ENCODE measurements around the gene SMIM41.

SMIM41 gene

GRCh38 chr12:52050758-52051541, 28.6 kb upstream of the SMIM41 start, which contains the start of gene NR4A1:
TSS of gene NR4A1 (plus strand) at chr12:52051442. CDS start at chr12:52054329, 2,887 bp downstream.
- peak; percentile 95 for DNase-seq (ENCODE audit: low read depth)

DNA sequence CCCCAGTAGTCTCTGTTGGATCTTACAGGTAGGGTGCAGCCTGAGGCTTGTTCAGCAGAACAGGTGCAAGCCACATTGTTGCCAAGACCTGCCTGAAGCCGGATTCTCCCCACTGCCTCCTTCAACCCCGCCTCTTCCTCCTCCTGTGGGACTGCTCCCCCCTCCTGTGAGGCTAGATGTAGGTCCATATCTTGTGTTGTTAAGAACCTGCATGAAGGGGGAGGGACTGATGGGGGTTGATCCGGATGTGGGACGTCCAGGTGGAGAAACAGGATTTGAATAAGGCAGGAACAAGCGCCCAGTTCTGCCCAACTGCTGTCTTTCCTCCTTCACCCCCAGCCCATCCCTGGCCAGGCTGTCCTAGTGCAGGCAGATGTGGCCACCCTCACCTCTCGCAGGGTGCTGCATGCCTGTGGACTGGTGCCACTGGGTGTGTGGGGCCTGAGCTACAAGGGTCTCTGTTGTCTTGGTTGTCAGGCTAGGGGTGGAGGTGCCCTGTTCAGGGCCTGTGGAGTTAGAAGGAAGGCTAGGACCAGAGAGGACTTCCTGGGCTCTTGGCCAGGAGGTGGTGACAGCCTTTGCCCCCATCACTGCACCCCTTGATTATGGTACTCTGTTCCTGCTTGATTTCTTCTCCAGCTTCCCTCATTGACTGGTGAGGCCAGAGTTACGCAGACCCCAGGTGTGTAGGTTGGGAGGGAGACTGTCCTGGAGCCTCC, 26.9 kb upstream of the SMIM41 start:
- DNase-seq (ENCODE audit: low read depth): no peak

DNA sequence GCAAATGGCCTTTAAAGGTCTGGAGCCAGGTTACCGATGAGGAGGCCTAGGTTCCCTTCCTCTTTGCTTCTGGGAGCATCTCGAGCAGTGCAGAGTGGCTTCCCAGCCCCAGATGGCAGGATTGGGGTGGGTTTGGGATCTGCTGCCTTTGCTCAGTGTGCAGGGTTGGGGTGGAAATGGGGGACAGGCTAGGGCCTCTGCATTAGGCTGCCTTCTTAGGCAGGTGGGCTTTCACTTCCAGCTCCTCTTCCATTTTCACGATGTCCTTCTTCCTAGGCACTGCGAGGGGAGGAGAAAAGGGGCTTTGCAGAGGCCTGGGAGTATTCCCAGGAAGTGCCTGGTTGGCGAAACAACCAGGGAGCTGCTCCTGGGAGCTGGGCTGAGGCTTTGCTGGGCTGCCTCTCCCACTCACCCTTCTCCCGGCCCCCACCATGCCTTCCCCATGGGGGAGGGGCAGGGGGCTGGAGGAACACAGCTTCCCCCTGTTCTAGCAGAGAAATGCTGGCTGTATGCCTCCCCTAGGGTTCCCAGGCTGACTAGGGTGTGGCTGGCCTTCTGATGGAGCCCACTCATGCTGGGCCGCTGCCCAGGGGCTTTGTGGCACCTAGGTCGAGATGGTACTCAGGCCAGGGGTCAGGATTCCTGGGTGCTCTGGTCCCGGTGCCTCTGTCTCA, 25.8 kb upstream of the SMIM41 start:
- DNase-seq (ENCODE audit: low read depth): no peak

DNA sequence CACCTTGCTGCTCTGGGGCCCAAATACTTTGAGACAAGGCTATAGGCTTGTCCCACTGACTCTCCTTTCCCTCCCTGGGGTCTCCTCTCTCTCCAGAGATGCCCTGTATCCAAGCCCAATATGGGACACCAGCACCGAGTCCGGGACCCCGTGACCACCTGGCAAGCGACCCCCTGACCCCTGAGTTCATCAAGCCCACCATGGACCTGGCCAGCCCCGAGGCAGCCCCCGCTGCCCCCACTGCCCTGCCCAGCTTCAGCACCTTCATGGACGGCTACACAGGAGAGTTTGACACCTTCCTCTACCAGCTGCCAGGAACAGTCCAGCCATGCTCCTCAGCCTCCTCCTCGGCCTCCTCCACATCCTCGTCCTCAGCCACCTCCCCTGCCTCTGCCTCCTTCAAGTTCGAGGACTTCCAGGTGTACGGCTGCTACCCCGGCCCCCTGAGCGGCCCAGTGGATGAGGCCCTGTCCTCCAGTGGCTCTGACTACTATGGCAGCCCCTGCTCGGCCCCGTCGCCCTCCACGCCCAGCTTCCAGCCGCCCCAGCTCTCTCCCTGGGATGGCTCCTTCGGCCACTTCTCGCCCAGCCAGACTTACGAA, 25.2 kb upstream of the SMIM41 start:
- no peak for DNase-seq (ENCODE audit: low read depth)

- no peak for DNase-seq (ENCODE audit: low read depth)
Observed at GRCh38 chr12:52054833-52055730, 24.4 kb upstream of the SMIM41 start.

DNA sequence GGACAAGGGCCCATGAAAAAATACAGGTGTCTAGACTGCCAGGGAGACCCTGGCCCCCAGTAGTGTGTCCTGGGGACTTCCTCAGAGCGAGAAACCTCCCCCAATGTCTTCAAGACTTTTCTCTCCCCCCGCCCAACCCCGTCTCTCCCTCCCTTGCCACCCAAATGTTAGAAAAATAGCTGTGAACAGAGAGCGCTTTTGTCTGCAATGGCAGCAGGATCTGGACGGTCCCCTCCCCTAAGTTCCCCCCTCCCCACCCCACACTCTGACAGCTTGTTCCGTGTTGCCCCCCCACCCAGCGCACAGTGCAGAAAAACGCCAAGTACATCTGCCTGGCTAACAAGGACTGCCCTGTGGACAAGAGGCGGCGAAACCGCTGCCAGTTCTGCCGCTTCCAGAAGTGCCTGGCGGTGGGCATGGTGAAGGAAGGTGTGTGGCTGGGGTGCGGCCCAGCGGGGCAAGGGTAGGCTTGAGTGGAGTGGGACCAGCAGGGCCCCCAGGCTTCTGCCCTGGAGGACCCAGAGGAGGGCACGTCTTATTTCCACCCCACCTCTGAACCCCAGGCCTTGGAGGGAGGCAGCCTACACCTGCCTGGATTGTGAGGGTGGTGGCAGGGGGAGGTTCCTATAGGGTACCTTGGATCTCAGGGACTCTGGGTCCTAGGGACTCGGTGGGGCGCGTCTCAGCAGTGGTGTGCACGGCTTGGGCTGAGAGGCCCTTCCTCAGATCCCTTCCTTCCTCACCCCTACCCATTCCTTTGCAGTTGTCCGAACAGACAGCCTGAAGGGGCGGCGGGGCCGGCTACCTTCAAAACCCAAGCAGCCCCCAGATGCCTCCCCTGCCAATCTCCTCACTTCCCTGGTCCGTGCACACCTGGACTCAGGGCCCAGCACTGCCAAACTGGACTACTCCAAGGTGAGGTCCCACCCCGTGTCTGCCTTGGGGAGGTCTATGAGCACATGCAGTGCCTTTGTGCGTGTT, 23.5 kb upstream of the SMIM41 start:
- no peak for DNase-seq (ENCODE audit: low read depth)

DNA sequence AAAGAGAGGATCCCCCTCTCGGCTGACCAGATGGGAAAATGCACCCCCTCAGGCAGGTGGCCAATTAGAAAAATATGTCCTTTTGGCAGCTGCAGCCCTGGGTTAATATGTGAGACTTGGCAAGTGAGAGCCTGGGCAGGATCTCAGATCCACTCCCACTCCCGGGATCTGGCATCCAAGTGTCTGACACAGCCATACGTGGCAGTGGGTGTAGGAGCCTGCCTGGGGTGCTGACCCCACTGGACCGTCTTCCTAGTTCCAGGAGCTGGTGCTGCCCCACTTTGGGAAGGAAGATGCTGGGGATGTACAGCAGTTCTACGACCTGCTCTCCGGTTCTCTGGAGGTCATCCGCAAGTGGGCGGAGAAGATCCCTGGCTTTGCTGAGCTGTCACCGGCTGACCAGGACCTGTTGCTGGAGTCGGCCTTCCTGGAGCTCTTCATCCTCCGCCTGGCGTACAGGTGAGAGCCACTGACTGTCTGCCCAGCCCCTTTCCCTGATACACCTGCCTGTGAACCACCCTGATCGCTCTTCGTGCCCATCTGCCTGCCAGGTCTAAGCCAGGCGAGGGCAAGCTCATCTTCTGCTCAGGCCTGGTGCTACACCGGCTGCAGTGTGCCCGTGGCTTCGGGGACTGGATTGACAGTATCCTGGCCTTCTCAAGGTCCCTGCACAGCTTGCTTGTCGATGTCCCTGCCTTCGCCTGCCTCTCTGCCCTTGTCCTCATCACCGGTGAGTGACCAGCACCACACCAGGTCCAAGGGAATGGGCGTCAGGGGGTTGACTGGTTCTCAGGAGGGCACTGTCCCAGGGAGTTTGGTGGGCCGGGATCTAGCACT, 22.5 kb upstream of the SMIM41 start:
- DNase-seq (ENCODE audit: low read depth): no peak

GRCh38 chr12:52057638-52058576, 21.6 kb upstream of the SMIM41 start:
- no peak for DNase-seq (ENCODE audit: low read depth)

- DNase-seq (ENCODE audit: low read depth): no peak
Observed at GRCh38 chr12:52058631-52059361, 20.7 kb upstream of the SMIM41 start.

DNA sequence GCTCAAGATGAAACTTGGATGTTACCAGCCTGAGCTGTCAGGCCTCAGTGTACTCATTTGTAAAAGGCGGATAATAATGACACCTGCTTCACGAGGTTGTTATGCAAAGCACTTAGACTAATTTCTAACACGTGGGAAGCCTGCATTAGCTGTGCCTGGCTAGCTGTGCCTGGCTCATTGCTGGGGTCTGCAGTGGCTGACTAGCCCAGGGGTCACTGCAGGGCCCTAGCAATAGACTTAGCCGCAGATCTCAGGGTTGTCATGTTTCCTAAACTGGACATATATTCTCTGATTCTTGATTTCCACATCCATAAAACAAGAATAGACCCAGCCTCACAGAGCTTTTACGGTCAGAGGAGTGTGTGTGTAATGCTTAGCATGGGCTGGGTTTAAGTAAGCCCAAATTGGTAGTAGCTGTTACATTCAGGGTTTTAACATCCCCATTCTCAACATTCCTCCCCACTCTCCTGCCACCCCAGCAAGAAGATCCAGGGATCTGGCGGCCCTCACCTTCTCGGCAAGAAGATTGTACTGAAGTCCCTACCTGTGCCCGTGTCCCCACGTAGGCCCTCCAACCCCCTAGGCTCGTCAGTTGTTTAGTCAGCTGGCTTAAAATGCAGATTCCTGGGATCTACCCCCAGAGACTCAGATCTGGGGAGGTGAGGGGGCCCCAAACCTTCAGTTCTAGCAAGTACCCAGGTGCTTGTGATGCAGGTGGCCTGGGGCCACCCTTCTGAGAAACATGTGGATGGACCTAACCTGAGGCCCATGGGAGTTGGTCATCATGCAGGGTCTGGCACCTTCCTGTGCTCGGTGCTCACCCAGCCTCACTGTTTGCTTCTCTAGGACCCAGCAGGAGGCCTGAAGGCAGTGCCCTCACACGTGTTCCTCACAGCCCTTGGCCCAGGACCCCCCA, 19.7 kb upstream of the SMIM41 start:
- DNase-seq (ENCODE audit: low read depth): no peak

DNA sequence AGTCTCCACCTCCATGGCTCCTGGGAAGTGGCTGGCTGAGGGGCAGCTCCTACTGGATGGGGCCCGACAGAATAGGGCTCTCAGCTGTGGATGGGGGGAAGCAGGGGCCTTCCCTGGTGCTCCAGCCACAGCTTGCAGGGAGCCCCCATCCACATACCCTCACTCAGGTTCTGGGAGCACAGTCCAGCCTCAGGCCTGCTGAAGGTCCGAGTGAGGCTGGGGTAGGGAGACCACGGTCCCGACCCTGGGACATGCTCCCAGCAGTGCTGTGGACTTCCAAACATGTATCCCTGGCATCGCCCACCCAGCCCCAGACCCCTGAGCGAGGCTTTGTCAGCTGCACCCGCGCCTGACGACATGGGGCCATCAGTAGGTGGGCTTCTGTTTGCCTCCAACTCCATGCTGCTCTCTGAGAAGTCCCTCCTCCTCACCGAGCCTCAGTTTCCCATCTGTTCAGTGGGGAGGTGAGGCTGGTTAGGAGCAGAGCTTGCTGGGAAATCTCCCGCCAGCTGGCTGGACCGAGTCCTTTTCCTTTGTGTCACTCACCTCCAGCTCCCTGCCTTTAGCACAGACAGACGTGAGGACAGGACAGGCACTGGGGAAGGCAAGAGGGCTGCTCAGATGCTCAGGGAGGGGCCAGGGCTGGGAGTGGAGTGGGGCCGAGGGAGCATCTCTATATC, 18.9 kb upstream of the SMIM41 start:
- no peak for DNase-seq (ENCODE audit: low read depth)

- DNase-seq (ENCODE audit: low read depth): no peak
Observed at GRCh38 chr12:52061470-52062166, 17.9 kb upstream of the SMIM41 start.

DNA sequence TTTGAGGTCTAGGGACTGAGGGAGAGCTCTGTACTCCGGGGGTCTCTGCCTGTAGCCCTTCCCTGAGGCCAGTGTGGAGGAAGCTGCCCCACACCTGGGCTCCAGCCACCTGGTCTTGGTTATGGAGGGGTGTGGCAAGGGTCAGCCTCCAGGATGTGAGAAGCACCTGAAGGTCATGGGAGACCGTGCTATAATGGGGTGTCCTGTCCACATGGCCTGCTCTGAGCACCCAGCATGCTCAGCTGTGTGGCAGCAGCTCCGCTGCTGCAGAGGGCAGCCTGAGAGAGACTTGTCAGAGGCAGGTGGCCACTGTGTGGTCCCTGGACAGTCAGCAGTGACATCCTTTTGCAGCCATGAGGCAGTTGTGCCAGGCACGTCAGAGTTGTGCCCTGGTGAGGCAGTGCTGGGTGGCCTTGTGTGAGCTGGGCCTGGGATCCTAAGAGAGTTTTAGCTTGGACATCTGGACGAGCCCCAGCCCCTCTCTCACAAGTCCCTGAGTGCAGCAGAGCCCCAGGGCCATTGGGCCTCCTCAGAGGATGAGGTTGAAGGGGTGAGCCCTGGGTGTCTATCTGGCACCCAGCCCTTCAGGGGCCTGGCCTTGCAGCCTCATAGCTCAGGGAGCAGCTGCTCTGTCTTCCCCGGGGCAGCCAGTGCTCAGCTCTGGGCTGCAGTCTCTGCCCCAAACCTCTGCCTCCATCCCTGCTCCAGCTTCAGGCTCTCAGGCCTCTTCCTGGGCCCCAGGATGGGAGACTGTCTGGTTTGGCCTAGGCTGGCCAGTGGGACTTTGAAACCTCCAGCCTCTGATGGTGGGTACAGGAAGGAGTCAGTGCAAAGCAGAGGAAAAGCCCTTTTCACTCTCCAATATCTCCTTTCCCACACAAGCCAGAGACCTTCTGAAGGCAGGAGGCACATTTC, 17.1 kb upstream of the SMIM41 start:
- no peak for DNase-seq (ENCODE audit: low read depth)

Measured in EH (cell line).